PFSK-1 (cell line): ENCODE results near the gene NPAS2.

Experiments used
- FOXP2 ChIP-seq: optimal IDR thresholded peaks from 2 replicates; pipeline ENCODE3; 2011; ENCODE audit warnings: borderline replicate concordance, control low read depth, inconsistent platforms; ENCODE audit not compliant: insufficient read depth; ENCODE audit errors: extremely low read length, extremely low read depth
- POLR2AphosphoS5 ChIP-seq: IDR thresholded peaks from 2 replicates; pipeline ENCODE4 v1.6.1; 2012; ENCODE audit warnings: low read depth, mild to moderate bottlenecking, control low read depth, low read length, moderate library complexity
- REST ChIP-seq, 2 experiments: IDR thresholded peaks; 2 replicates each; pipeline versions ENCODE4 v1.6.1 to v1.8.0; 2011 to 2012; ENCODE audit warnings: low read depth in 2 of 2, low read length in 2 of 2, control low read depth in 1 of 2, inconsistent platforms in 1 of 2, mild to moderate bottlenecking in 1 of 2, moderate library complexity in 1 of 2; ENCODE audit not compliant: insufficient read depth in 1 of 2
- SIN3A ChIP-seq: IDR thresholded peaks from 2 replicates; pipeline ENCODE4 v1.6.1; 2012; ENCODE audit warnings: mild to moderate bottlenecking, low read length, moderate library complexity, borderline replicate concordance; ENCODE audit not compliant: insufficient read depth
- TAF1 ChIP-seq: IDR thresholded peaks from 2 replicates; pipeline ENCODE4 v1.6.1; 2012; ENCODE audit warnings: low read length, control low read depth, borderline replicate concordance; ENCODE audit not compliant: insufficient read depth

DNA sequence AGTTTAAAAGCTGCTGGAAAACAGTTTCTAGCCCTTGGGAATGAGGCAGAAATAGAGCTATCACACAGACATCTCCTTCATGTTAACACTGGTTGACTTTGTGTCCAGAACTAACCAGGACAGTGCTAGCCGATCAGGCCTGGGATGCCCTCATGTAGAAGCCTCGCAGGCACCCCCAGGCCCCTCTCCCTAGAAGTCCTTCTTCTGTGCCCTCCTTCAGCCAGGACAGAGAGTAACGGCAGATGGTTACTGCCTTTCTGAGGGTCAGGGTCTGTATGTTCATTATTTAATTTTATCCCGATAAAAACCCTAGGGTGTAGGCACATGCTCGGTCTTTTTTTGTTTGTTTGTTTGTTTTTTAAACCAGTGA is 171.4 kb downstream of the NPAS2 start:
- TF ChIP-seq POLR2AphosphoS5 (no peak), REST (IDR thresholded peaks at IDR 0.05; ENCODE audit: insufficient read depth in 1 of 2, low read depth in 2 of 2, low read length in 2 of 2) (no peak), TAF1 (no peak), SIN3A (no peak), FOXP2 (no peak)
